Endometrial microvascular endothelial cells (primary cell): ENCODE data around the gene SLC17A9. TPM values are rescaled to one million over a fixed set of nuclear protein-coding genes. Genes with fewer than 3 reads are reported as not detected.

Source experiments
- in situ Hi-C: cut with HindIII; loops from 2 replicates; pipeline ENCODE4 v1.10.0; 2017; ENCODE audit warnings: low sequenced_read_pairs, low pct_unique_long_range_greater_than_20kb; ENCODE audit errors: inconsistent ontology term
- total RNA-seq: library from RNA; depleted of rRNA; stranded (reverse); fragments of >200 nt; gene quantifications from one replicate; pipeline ENCODE4 v1.2.3, GENCODE V29; 2015; ENCODE audit errors: inconsistent ontology term

The SLC17A9 gene
- total RNA-seq, 1 donor from 2014 or later, result 18.6 TPM

- in situ Hi-C loops, result no loop called here
Measured at GRCh38 chr20:62963614-62964397, 11.3 kb downstream of the SLC17A9 start.

DNA sequence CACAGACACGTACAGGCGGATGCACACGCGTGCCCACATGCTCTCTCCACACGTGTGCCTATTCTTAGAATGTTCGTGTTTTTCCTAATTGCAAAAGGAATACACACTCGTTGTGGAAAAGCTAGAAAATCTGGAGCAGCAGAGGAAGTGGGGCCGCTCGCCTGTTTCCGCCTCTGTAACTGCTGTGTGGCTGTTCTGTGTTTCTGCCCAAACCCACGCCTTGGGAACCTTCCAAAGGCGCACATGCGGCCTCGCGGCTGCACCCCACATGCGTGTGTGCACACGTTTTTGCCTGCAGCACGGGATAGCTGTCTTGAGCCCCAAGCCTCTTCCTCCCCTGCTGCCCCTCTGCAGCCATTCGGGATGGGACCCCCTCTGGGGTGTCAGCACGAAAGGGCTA is 12.2 kb downstream of the SLC17A9 start:
- in situ Hi-C loops, result no loop called here

- in situ Hi-C loops, result no loop called here
Measured at GRCh38 chr20:62965363-62965771, 12.9 kb downstream of the SLC17A9 start.

DNA sequence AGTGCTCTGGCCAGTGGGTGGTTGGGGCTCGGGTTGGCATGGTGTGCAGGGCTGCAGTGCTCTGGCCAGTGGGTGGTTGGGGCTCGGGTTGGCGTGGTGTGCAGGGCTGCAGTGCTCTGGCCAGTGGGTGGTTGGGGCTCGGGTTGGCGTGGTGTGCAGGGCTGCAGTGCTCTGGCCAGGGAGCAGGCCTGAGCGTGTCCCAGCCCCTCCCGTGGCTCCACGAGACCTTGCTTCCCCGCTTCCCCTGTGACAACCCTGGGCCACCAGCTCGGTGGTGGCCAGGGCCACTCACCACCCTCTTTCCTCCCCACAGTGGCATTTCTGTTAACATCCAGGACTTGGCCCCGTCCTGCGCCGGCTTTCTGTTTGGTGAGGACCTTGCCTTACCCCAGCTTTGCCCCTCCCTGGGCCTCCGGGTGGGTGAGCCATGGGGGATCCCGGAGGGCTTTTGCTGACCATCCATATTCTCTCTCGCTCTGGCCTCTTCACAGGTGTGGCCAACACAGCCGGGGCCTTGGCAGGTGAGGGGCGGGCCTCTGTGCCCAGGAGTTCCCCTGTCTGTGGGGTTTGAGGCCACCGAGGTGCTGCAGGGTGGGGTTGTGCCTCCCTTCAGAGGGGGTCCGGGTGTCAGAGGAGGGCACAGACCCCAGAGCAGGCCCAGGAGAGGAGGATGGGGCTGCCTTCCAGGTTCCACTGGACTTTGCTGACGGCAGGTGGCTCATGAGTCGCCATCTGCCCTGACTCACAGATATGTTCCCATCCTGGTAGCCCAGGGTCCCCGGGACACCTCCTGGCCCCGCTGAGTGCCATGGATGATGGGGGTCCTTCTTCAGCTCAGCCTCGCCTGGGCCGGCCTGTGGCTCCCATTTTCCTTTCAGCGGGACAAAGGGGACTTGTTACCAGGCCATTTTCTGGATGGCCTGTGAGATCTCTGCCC is 14.0 kb downstream of the SLC17A9 start:
- in situ Hi-C loops, result no loop called here

GRCh38 chr20:62967149-62967501 is 14.6 kb downstream of the SLC17A9 start:
- in situ Hi-C loops, result no loop called here

GRCh38 chr20:62967628-62968351 is 15.3 kb downstream of the SLC17A9 start:
- in situ Hi-C loops, result no loop called here

GRCh38 chr20:62968378-62969178 is 16.1 kb downstream of the SLC17A9 start:
- in situ Hi-C loops, result no loop called here

DNA sequence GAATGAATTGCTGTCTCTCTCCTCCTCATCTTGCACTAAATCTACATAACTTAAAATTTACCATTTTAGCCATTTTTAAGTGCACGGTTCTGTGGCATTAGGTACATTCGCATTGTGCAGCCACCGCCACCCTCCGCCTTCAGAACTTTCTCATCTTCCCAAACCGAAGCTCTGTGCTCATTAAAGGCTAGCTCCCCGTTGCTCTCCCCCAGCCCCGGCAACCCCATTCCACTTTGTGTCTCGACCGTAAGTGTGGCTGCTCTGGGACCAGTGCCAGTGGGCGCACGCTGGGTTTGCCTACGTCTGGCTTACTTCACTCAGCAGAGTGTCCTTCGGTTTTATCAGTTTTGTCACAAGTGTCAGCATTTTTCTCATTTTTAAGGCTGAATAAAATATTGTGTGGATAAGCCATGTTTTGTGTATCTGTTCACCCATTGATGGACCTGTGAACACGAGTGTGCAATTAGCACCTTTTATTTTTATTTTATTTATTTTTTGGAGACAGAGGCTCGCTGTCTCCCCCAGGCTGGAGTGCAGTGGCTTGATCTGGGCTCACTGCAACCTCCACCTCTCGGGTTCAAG is 16.8 kb downstream of the SLC17A9 start:
- in situ Hi-C loops, result no loop called here

DNA sequence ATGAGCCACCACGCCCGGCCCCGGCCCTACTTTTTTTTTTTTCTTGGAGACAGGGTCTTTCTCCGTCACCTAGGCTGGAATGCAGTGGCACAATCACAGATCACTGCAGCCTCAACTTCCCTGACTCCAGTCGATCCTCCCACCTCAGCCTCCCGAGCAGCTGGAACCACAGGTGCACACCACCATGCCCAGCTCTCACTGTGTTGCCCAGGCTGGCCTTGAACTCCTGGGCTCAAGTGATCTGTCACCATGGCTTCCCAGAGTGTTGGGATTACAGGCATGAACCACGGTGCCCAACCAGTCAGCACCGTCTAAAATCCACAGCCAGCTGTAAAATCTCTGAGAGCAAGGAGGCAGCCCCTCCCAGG is 17.4 kb downstream of the SLC17A9 start:
- in situ Hi-C loops, result no loop called here

GRCh38 chr20:62970307-62971210 is 18.1 kb downstream of the SLC17A9 start:
- in situ Hi-C loops, result no loop called here

GRCh38 chr20:62971211-62971949 is 18.9 kb downstream of the SLC17A9 start:
- in situ Hi-C loops, result no loop called here

- in situ Hi-C loops, result no loop called here
Measured at GRCh38 chr20:62971950-62972844, 19.7 kb downstream of the SLC17A9 start.

- in situ Hi-C loops, result no loop called here
Measured at GRCh38 chr20:62972845-62973745, 20.6 kb downstream of the SLC17A9 start.

GRCh38 chr20:62975251-62975760 is 22.8 kb downstream of the SLC17A9 start:
- in situ Hi-C loops, result no loop called here
